ENCODE measurements around the gene CCDC157. TPM values are rescaled to one million over a fixed set of nuclear protein-coding genes. Genes with fewer than 3 reads are reported as not detected.
A peak's percentile ranks its signal among the peaks of the same experiment; 100 is the strongest.

CCDC157 gene
- total and polyA plus RNA-seq, 7 experiments from 2014 or later, result 1.4 to 6.9 (median 2.3) TPM

GRCh38 chr22:30411780-30412179 is 55.0 kb downstream of the CCDC157 start:
- H3K27ac ChIP-seq (ENCODE audit: low read depth, low read length), result no peak overlapping the region
- peak overlapping the region in 3 of 10 donors; percentile 23 to 55 (median 29) for H3K4me3 Mint-ChIP-seq
- H3K27me3 ChIP-seq (ENCODE audit: control insufficient read depth in 2 of 2, insufficient read depth in 2 of 2, low read length in 2 of 2), result no peaks in the 10 kb centered on the region
- DNase-seq (peak in 1 of 9 donors; percentile 8), ATAC-seq (no peak)
- ChIA-PET CTCF (interaction anchor here (0.6 to 2.1 kb wide), 5 partner anchors 12 to 122 kb away, joined by 3 to 8 read pairs (median 4); partner anchors contain the start of gene CASTOR1), POLR2A (interaction anchor here (0.6 to 8.4 kb wide), 3 partner anchors 12 to 355 kb away, joined by 3 to 90 read pairs (median 52); partner anchors contain the start of genes MTFP1 and SEC14L2)
- H3K9me3 ChIP-seq (ENCODE audit: control insufficient read depth in 2 of 3, low read length in 3 of 3), result no peaks in the 10 kb centered on the region
- H3K4me3 ChIP-seq (ENCODE audit: low read length), result no peak overlapping the region
- H3K36me3 Mint-ChIP-seq, result peaks cover 8 to 44% (median 24%) of the 10 kb centered on the region in 5 donors
- peaks cover 0 to 38% of the 10 kb centered on the region in 2 donors for H3K4me1 ChIP-seq (ENCODE audit: control insufficient read depth in 2 of 2, insufficient read depth in 2 of 2, low read length in 2 of 2)
- H3K27ac Mint-ChIP-seq, result peak overlapping the region in 8 of 9 donors; percentile 69 to 96 (median 88)
- intact Hi-C loops (cut with micrococcal nuclease), result no loop called here
- H3K4me1 Mint-ChIP-seq, result peaks cover 22 to 62% (median 55%) of the 10 kb centered on the region in 7 donors
- peaks cover 0 to 2% (median 0%) of the 10 kb centered on the region in 11 donors for H3K9me3 Mint-ChIP-seq
- no peaks in the 10 kb centered on the region for H3K27me3 Mint-ChIP-seq
- H3K36me3 ChIP-seq (ENCODE audit: control insufficient read depth in 2 of 3, insufficient read depth in 3 of 3, low read length in 3 of 3), result peaks cover 0 to 57% (median 6%) of the 10 kb centered on the region in 3 experiments

- no peaks in the 10 kb centered on the region for H3K9me3 ChIP-seq (ENCODE audit: control insufficient read depth in 2 of 3, low read length in 3 of 3)
- intact Hi-C loops (cut with micrococcal nuclease), result no loop called here
- POLR2A ChIA-PET, result interaction anchor here (0.6 to 8.4 kb wide), 3 partner anchors 11 to 861 kb away, joined by 4 to 90 read pairs (median 52); partner anchors contain the start of genes MTFP1 and SEC14L2
- H3K27me3 ChIP-seq (ENCODE audit: control insufficient read depth in 2 of 2, insufficient read depth in 2 of 2, low read length in 2 of 2), result no peaks in the 10 kb centered on the region
- no peak overlapping the region for H3K4me3 ChIP-seq (ENCODE audit: low read length)
- H3K27me3 Mint-ChIP-seq, result no peaks in the 10 kb centered on the region
- peak overlapping the region; percentile 62 for H3K27ac ChIP-seq (ENCODE audit: low read depth, low read length)
- H3K36me3 Mint-ChIP-seq, result peaks cover 8 to 49% (median 34%) of the 10 kb centered on the region in 5 donors
- CTCF ChIA-PET, result interaction anchor here (0.8 to 3.0 kb wide), 6 partner anchors 11 to 123 kb away, joined by 3 to 19 read pairs (median 4); partner anchors contain the start of gene CASTOR1
- peaks cover 0 to 38% of the 10 kb centered on the region in 2 donors for H3K4me1 ChIP-seq (ENCODE audit: control insufficient read depth in 2 of 2, insufficient read depth in 2 of 2, low read length in 2 of 2)
- peaks cover 0 to 2% (median 0%) of the 10 kb centered on the region in 11 donors for H3K9me3 Mint-ChIP-seq
- ATAC-seq (no peak), DNase-seq (no peak)
- peak overlapping the region in 8 of 9 donors; percentile 68 to 99 (median 93) for H3K27ac Mint-ChIP-seq
- H3K36me3 ChIP-seq (ENCODE audit: control insufficient read depth in 2 of 3, insufficient read depth in 3 of 3, low read length in 3 of 3), result peaks cover 1 to 58% (median 6%) of the 10 kb centered on the region in 3 experiments
- H3K4me1 Mint-ChIP-seq, result peaks cover 22 to 65% (median 56%) of the 10 kb centered on the region in 7 donors
- H3K4me3 Mint-ChIP-seq, result peak overlapping the region in 9 of 10 donors; percentile 23 to 77 (median 65)
These were observed 56.2 kb downstream of the CCDC157 start for GRCh38 chr22:30413001-30413400.

GRCh38 chr22:30413745-30414524 is 57.1 kb downstream of the CCDC157 start:
- H3K27ac Mint-ChIP-seq, result peak overlapping the region; percentile 68 to 99 (median 91)
- peak; percentile 71 for ATAC-seq
- H3K9me3 Mint-ChIP-seq, result peaks cover 0 to 2% (median 0%) of the 10 kb centered on the region in 11 donors
- no peaks in the 10 kb centered on the region for H3K27me3 Mint-ChIP-seq
- DNase-seq, result peak in 4 of 9 donors; percentile 25 to 44 (median 30)
- H3K4me3 Mint-ChIP-seq, result peak overlapping the region; percentile 42 to 79 (median 72)
- no peaks in the 10 kb centered on the region for H3K27me3 ChIP-seq (ENCODE audit: control insufficient read depth in 2 of 2, insufficient read depth in 2 of 2, low read length in 2 of 2)
- H3K27ac ChIP-seq (ENCODE audit: low read depth, low read length), result peak overlapping the region; percentile 62
- H3K4me3 ChIP-seq (ENCODE audit: low read length), result peak overlapping the region; percentile 40
- CTCF ChIA-PET, result interaction anchor here (0.8 to 3.0 kb wide), 8 partner anchors 10 to 306 kb away, joined by 3 to 19 read pairs (median 4); partner anchors contain the start of gene SEC14L2
- intact Hi-C loops (cut with micrococcal nuclease), result loop anchor here in 1 of 2 donors (1.0 kb wide), 1 partner anchor 9 kb away; no protein-coding TSS in a partner anchor
- H3K36me3 ChIP-seq (ENCODE audit: control insufficient read depth in 2 of 3, insufficient read depth in 3 of 3, low read length in 3 of 3), result peaks cover 7 to 58% (median 11%) of the 10 kb centered on the region in 3 experiments
- H3K36me3 Mint-ChIP-seq, result peaks cover 8 to 56% (median 36%) of the 10 kb centered on the region in 5 donors
- peaks cover 0 to 38% of the 10 kb centered on the region in 2 donors for H3K4me1 ChIP-seq (ENCODE audit: control insufficient read depth in 2 of 2, insufficient read depth in 2 of 2, low read length in 2 of 2)
- H3K9me3 ChIP-seq (ENCODE audit: control insufficient read depth in 2 of 3, low read length in 3 of 3), result no peaks in the 10 kb centered on the region
- peaks cover 22 to 65% (median 56%) of the 10 kb centered on the region in 7 donors for H3K4me1 Mint-ChIP-seq
- POLR2A ChIA-PET, result interaction anchor here (0.6 to 8.4 kb wide), 6 partner anchors 8 to 860 kb away, joined by 3 to 90 read pairs (median 4); partner anchors contain the start of genes MTFP1 and SEC14L2

GRCh38 chr22:30414525-30415047 is 57.8 kb downstream of the CCDC157 start:
- intact Hi-C loops (cut with micrococcal nuclease), result loop anchor here in 1 of 2 donors (1.0 kb wide), 1 partner anchor 9 kb away; no protein-coding TSS in a partner anchor
- Mint-ChIP-seq H3K36me3 (peaks cover 8 to 52% (median 32%) of the 10 kb centered on the region in 5 donors), H3K27ac (peak overlapping the region; percentile 68 to 99 (median 91))

GRCh38 chr22:30416403-30416802 is 59.6 kb downstream of the CCDC157 start:
- H3K9me3 Mint-ChIP-seq, result peaks cover 0 to 2% (median 0%) of the 10 kb centered on the region in 11 donors
- H3K27ac Mint-ChIP-seq, result peak overlapping the region in 7 of 9 donors; percentile 6 to 99 (median 34)
- ATAC-seq (no peak), DNase-seq (no peak)
- Histone ChIP-seq H3K9me3 (ENCODE audit: control insufficient read depth in 2 of 3, low read length in 3 of 3) (no peaks in the 10 kb centered on the region), H3K27ac (ENCODE audit: low read depth, low read length) (no peak overlapping the region), H3K36me3 (ENCODE audit: control insufficient read depth in 2 of 3, insufficient read depth in 3 of 3, low read length in 3 of 3) (peaks cover 7 to 46% (median 11%) of the 10 kb centered on the region in 3 experiments), H3K27me3 (ENCODE audit: control insufficient read depth in 2 of 2, insufficient read depth in 2 of 2, low read length in 2 of 2) (no peaks in the 10 kb centered on the region), H3K4me1 (ENCODE audit: control insufficient read depth in 2 of 2, insufficient read depth in 2 of 2, low read length in 2 of 2) (peaks cover 0 to 30% of the 10 kb centered on the region in 2 donors), H3K4me3 (ENCODE audit: low read length) (no peak overlapping the region)
- peaks cover 8 to 50% (median 38%) of the 10 kb centered on the region in 5 donors for H3K36me3 Mint-ChIP-seq
- ChIA-PET POLR2A (interaction anchor here (7.3 kb wide), 1 partner anchor 8 kb away, joined by 90 read pairs; the partner anchor contains the start of gene MTFP1), CTCF (no interaction called here)
- H3K4me3 Mint-ChIP-seq, result no peak overlapping the region
- intact Hi-C loops (cut with micrococcal nuclease), result no loop called here
- H3K4me1 Mint-ChIP-seq, result peaks cover 22 to 62% (median 56%) of the 10 kb centered on the region in 7 donors
- H3K27me3 Mint-ChIP-seq, result no peaks in the 10 kb centered on the region

More at GRCh38 chr22:30414525-30415047, 57.8 kb downstream of the CCDC157 start:
- Mint-ChIP-seq H3K27me3 (no peaks in the 10 kb centered on the region), H3K4me1 (peaks cover 22 to 65% (median 56%) of the 10 kb centered on the region in 7 donors), H3K9me3 (peaks cover 0 to 2% (median 0%) of the 10 kb centered on the region in 11 donors), H3K4me3 (peak overlapping the region; percentile 42 to 79 (median 72))
- DNase-seq, result no peak
- ATAC-seq, result peak; percentile 45
- H3K4me1 ChIP-seq (ENCODE audit: control insufficient read depth in 2 of 2, insufficient read depth in 2 of 2, low read length in 2 of 2), result peaks cover 0 to 38% of the 10 kb centered on the region in 2 donors
- no peaks in the 10 kb centered on the region for H3K27me3 ChIP-seq (ENCODE audit: control insufficient read depth in 2 of 2, insufficient read depth in 2 of 2, low read length in 2 of 2)
- peak overlapping the region; percentile 62 for H3K27ac ChIP-seq (ENCODE audit: low read depth, low read length)
- CTCF ChIA-PET, result interaction anchor here (0.6 to 3.0 kb wide), 9 partner anchors 10 to 307 kb away, joined by 3 to 19 read pairs (median 4); partner anchors contain the start of gene SEC14L2
- POLR2A ChIA-PET, result interaction anchor here (0.8 to 8.4 kb wide), 6 partner anchors 9 to 34 kb away, joined by 3 to 90 read pairs (median 4); partner anchors contain the start of genes MTFP1 and SEC14L2
- H3K4me3 ChIP-seq (ENCODE audit: low read length), result peak overlapping the region; percentile 40
- H3K36me3 ChIP-seq (ENCODE audit: control insufficient read depth in 2 of 3, insufficient read depth in 3 of 3, low read length in 3 of 3), result peaks cover 7 to 55% (median 11%) of the 10 kb centered on the region in 3 experiments
- no peaks in the 10 kb centered on the region for H3K9me3 ChIP-seq (ENCODE audit: control insufficient read depth in 2 of 3, low read length in 3 of 3)

Data from naive thymus-derived CD4-positive, alpha-beta T cell (primary cell).